ENCODE measurements around the gene HSPB7.
"Not testable (repeated sequence)": the region's sequence is repeated elsewhere in the genome, so short reads cannot be mapped to it uniquely, and the experiment has no call there.

Gene HSPB7

DNA sequence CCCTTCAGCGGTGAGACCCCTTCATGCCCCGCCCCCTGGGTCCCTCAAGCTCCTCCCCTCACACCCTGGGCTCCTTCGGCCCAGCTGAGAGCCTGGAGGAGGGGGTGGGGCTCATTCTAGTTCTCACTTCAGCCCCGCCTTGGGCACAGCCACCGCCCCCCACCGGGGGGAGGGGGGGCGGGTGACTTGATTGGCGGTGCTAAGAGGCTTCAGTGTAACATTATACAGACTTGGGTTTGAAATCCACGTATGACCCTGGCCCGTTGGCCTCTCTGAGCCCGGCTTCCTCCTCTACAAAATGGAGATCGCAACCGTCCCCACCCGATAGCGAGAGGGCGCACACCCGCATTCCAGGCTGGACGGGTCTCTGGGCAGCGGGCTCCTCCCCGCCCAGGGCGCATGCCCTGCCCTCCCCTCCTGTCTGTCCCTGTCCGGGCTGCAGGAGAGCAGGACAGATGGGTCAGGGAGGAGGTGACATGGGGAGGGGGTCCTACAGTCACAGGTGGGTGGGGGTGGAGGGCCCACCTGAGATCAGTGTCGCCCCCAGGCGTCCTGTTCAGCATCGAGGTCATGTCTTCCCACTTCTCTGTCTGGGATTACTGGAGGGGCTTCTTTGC lies 30.8 kb upstream of the HSPB7 start:
- peak; percentile 69 for DNase-seq

DNA sequence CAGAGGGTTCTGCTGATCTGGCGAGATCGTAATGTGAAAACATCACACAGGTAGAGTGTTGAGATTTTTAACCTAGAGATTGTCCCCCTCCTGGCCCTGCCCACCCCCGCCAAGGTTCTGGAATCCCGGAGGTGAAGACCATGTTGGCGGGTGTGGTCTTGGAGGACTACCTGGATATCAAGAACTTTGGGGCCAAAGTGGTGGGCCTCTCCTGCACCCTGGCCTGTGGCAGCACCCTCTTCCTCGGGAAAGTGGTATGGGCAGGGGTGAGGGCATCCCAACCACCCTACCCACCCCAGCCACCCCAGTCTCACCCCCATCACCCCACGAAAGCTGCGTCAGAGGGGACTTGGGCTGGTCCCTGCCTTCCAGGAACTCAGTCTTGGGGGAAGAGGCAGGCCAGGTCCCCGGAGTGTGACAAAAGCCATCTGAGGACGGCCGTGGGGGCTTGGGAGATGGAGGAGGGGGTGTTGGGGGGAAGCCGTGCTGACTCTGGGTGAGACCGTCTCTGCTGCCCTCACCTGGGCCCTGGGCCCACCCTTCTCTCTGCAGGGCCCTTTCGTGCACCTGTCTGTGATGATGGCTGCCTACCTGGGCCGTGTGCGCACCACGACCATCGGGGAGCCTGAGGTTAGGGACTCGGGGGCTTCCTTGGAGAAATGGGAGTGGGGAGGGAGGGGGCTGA lies 30.1 kb upstream of the HSPB7 start:
- no peak for DNase-seq

DNA sequence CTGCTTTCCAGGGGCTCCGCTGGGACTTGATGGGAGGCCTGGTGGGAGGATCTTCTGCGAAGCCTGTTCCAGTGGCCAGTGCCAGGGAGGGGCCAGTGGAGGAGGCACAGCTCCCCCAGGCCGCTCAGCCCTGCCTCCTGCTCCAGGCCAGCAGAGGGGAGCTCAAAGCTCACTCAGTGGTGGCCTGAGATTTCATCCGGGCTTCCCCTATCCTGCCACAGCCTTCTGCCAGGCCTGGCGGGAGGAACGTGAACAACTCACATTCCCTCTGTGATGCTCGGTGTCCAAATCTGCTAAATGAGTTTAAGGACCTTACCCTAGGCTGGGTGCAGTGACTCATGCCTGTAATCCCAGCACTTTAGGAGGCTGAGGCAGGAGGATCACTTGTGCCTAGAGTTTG lies 29.0 kb upstream of the HSPB7 start:
- no peak for DNase-seq

DNA sequence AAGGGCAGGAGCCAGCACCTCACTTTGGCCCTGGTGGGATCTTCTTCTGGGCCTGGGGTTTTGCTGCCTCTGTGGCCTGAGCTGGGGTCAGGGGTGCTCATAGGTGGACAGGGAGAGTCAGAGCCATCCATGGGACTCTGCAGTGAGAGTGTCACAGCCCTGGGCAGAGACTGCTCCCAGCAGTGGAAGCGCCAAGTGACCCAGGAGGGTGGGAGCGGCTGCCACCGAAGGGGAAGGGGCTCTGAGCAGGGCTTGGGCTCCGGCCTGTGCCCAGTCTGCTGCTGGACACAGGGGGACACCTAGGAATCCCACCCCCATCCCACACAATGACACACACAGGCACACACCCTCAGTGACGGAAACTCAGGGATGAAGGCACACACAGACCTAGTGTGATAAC lies 26.1 kb upstream of the HSPB7 start:
- no peak for DNase-seq

DNA sequence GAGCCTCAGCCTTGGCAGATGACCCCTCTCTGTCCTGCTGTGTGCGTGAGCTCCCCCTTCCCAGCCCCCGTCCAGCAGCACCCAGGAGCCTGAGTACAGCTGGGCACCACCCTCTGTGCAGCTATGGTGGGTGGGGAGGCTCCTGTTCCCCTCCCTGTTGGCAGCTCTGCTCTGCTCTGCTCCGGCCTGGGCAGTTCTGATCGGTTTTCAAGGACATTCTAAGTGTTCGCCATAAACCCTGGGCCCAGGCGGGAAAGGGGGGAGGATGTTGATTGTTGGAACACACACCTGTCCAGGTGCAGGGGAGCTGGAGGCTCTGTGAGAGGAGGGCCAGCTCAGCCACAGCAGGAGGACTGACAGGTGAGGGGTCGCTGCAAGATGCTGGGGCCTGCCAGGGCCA lies 25.7 kb upstream of the HSPB7 start, which contains the start of gene CLCNKB:
CLCNKB (plus strand) TSS at position 262 of the 400 bp plus-strand sequence. CDS start 711 bp downstream, outside the sequence.
- no peak for DNase-seq

DNA sequence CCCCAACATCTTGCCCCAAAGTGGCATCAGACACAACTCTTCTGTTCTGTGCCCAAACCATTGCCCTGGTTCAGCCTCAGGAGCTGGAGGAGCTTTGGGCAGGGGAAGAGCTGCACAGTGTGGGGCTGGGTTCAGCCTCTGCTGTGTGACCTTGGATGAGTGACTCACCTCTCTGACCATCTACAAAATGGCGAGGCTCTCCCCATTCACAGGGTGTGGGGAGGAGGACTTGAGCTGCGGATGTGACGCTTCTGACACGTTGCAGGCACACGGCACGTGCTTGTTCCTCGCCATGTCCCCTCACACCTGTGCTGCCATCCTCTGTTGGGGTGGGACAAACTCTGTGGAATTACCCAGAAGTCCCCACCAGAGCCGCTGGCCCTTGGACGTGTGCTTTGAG lies 24.8 kb upstream of the HSPB7 start:
- not testable (repeated sequence) for DNase-seq

DNA sequence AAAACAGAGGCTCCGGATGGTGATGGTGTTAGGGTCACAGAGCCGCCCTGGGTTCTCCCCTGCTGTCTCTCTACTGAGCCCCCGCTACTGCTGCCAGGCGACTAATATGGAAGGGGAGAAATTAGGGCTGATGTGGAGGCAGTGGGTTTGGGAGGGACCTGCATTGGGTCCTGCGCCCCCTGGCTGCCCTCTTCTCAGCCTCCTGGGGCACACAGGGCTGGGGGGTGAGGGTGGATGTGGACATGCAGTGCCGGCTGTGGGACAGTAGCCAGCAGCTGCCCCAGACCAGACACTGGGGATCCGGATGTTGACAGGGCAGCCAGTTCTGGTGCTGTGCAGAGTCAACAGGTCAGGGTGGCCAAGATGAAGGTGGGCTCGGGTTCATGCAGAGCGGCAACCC lies 24.3 kb upstream of the HSPB7 start:
- no peak for DNase-seq

DNA sequence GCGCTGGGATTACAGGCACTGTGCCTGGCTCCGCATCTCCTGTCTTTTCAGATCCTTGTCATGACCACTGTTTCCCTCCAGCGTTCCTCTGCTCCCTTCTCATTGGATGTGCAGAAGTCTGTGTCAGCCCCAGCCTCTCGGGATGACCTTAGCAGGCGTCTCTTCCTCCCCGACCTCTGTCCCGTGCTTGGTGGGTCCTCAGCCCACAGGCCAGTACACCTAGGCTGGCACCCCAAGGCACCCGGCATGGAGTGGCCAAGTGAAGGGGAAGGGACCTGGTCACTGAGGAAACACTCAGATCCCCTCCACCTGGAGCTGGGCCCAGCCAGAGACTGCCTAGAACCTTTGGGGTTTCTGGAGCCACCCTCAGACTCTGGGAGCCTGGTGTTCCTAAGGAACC lies 23.4 kb upstream of the HSPB7 start:
- DNase-seq: no peak

DNA sequence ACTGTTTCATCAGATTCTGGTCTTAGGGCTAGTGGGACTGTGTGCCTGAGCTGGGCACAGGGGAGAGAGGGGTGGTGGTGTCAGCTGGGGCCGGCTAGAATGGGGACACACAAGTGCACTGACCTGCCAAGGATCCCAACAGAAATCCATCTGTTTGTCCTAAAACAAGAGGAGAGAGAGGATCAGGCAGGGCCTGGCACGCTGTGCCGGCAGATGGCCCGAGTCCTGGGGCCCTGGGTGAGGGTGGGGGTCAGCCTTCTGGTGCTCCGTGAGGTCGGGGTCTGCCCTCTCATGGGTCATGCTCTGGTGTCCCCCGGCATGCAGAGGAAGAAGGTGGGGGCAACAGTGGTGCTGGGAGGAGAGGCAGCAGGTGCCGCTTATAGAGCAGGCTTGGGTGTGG lies 22.0 kb upstream of the HSPB7 start:
- DNase-seq: not testable (repeated sequence)

DNA sequence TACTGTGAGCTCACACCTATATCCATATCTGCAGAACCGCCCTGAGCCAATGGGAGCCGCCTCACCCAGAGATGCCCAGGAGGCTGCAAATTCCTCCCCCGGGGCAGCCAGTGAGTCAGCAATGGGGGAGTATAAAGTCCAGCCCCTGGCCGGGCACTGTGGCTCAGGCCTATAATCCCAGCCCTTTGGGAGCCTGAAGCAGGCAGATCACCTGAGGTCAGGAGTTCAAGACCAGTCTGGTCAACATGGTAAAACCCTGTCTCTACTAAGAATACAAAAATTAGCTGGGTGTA lies 20.7 kb upstream of the HSPB7 start:
- DNase-seq: no peak

DNA sequence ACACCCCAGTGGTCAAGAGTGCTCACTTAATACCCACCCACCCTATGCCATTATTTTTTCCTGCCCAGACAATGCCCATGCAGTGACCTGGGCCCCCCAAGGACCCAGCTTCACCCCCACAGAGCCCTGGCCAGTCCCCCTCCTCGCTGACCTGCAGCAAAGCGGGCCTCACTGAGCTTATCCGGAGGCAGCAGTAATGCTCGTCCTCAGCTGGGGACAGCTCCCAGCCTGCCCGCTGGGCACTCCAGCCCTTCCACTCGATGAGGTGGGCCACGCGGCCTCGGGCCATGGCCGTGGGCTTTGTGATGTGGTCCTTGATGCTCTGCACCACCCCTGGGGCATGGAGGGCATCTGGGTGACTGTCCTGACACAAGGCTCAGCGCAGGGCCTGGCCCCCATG lies 18.6 kb upstream of the HSPB7 start:
- DNase-seq: not testable (repeated sequence)

DNA sequence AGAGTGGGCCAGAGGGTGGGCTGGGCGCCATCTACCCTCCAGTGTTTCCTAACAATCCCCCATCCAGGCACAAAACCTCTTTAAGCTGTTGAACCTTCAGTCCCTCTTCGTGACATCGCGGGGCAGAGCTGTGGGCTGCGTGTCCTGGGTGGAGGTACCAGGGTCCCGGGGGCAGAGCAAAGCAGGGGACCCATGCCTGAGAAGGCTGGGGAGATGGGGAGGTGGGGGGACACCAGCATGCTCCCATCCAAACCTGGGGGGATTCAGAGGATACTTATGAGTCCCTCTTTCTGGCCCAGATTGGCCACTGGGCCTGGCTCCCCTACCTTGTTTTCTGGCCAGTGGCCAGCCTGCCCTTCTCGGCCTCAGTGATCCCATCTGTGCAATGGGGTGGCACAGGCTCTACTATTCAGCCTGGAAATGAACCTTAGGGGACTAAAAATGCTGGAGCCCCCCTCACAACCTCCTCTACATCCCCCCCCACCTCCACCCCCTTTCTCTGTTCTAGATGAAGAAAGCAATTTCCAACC lies 15.3 kb upstream of the HSPB7 start:
- DNase-seq: not testable (repeated sequence)

DNA sequence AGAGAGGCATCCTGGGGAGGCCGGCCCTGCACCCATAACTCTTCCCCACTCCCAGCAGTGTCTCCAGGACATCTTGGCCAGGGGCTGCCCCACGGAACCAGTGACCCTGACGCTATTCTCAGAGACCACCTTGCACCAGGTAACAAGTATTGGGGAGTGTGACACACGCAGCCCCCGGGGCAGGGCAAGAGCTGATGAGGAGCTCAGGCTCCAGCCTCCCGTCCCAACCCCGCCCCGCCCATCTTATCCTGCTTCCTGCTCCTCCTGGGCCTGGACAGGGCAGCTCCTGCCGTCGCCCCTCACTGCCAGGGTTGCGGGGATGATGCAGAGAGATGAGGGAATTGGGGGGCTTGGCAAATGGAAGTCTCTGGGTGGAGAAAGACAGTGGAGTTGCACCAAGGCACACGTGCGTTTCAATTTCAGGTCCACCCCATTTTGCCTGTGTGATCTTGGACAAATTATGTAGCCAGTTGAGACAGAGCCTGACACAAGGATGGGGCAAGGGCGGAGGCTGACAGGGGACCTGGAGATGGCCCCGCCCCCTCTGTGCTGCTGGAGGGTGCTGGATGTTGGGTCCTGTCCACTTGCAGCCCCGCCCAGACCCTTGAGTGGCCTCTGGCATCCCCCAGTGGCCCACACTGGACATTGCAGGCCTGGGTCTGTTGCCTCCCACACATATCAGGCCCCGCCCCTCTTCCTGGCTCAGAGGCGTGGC lies 14.7 kb upstream of the HSPB7 start:
- peak; percentile 43 for DNase-seq

DNA sequence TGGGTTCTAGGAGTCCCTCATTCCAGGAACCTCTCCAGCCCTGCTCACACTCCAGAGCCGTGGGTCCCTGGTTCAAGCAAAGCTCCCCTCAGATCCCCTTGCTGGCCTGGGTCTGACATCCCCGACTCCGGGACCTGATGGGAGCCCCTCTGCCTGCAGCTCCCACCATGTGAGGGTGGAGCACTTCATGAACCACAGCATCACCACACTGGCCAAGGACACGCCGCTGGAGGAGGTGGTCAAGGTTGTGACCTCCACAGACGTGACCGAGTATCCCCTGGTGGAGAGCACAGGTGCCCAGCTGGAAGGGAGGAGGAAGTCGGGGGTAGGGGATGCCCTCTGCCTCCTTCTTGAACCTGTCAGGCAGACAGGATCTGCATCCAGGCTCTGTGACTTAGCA lies 13.7 kb upstream of the HSPB7 start:
- DNase-seq: no peak

DNA sequence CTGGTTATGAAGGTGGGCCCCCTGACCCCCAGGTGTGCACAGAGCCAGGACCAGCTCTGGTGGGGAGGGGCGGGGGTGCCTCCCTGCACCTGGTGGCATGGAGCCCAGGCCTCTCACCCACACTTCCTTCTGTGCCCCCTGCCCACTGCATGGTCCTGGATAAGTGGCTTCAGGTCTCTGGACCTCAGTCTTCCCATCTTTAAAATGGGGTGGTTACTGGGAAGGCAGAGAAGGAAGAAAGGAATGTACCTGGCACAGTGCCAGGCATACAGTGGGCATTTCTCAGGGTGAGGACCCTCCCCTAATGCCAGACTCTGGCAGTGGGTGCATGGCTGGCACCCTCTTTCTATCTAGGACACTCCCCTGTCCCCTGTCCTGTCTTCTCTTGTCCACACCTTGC lies 11.4 kb upstream of the HSPB7 start:
- DNase-seq: no peak

DNA sequence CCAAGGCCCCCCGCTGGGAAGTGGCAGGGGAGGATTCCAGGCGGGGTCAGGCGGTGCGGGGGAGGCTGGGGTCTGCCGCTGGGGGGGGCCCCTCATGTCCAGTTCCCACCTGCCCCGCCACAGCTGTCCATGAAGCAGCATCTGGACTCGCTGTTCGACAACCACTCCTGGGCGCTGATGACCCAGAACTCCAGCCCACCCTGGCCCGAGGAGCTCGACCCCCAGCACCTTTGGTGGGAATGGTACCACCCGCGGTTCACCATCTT lies 11.1 kb upstream of the HSPB7 start:
- not testable (repeated sequence) for DNase-seq

DNA sequence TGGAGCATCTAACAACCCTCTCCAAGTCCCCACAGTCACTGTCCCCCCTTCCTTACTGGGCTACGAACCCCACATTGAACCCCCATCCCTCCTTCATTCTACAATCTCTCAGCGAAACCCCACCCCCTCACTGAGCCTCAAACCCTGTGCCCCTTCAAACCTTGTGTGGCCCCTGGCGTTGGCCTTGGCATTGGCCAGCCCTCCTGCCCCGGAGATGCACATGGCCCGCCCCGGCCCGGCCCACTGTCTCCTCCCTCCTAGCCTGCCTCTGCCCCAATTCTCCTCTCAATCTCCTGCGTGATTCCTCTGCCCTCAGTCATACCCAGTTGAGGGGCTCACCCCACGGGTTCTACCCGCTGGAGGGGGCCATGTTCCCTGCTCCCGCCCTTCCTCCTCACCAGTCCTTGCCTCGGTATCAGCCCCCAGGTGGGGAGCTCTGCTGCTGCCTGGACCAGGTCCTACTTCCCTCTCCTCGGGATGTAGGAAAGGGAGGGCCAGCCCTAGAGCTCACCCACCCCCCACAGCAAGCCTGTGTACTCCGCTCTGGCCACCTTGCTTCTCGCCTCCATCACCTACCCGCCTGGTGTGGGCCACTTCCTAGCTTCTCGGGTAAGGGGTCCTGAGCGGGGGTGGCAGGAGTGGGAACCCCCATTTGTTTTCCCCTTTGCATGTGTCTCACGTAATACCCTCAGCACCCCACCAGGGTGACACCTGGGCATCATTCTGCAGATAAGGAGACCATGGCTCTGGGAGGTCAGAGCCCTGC lies 10.6 kb upstream of the HSPB7 start:
- DNase-seq: no peak

DNA sequence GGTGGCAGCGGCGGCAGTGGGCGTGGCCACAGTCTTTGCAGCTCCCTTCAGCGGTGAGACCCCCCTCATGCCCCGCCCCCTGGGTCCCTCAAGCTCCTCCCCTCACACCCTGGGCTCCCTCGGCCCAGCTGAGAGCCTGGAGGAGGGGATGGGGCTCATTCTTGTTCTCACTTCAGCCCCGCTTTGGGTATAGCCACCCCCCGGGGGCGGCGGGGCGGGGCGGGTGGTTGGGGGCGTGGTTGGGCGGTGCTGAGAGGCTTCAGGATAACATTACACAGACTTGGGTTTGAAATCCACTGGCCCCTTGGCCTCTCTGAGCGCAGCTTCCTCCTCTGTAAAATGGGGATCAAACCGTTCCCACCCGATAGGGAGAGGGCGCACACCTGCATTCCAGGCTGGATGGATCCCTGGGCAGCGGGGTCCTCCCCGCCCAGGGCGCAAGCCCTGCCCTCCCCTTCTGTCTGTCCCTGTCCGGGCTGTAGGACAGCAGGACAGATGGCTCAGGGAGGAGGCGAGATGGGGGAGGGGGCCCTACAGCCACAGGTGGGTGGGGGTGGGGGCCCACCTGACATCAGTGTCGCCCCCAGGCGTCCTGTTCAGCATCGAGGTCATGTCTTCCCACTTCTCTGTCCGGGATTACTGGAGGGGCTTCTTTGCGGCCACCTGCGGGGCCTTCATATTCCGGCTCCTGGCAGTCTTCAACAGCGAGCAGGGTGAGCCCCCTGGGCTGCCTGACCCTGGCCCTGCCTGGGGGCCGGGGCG lies 9.1 kb upstream of the HSPB7 start:
- peak; percentile 63 for DNase-seq

DNA sequence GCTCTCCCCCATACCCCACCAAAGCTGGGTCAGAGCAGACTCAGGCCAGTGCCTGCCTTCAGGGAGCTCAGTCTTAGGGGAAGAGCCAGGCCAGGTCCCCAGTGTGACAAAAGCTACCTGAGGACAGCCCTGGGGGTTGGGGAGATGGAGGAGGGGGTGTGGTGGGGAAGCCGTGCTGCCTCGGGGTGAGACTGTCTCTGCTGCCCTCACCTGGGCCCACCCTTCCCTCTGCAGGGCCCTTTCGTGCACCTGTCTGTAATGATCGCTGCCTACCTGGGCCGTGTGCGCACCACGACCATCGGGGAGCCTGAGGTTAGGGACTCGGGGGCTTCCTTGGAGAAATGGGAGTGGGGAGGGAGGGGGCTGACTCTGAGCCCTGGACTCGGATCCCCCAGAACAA lies 8.5 kb upstream of the HSPB7 start:
- not testable (repeated sequence) for DNase-seq

DNA sequence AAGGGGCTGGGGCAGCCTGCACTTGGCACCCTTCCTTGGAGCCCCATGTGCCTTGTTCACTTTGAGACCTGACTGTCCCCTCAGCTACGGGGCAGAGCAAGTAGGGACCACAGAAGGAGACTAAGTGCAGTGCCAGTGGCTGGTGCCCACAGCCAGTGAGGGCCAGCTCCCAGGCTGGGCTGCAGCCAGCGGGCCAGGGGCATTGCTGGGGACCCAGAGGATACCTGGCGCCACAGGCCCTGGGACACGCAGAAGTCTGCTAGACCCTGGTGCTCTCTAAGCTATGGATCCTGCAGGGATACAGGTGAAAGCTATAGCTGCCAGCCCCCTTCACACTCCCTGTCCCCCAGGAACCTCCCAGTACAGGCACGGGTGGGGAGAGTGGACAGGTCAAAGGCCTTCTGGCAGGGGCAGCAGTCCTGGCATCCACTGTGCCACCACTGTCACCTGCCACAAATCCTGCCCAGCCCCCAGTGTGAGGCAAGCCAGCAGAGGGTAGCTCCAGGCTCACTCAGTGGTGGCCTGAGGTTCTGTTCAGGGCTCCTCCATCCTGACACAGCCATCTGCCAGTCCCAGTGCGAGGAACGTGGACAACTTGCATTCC lies 5.3 kb upstream of the HSPB7 start:
- DNase-seq: no peak

DNA sequence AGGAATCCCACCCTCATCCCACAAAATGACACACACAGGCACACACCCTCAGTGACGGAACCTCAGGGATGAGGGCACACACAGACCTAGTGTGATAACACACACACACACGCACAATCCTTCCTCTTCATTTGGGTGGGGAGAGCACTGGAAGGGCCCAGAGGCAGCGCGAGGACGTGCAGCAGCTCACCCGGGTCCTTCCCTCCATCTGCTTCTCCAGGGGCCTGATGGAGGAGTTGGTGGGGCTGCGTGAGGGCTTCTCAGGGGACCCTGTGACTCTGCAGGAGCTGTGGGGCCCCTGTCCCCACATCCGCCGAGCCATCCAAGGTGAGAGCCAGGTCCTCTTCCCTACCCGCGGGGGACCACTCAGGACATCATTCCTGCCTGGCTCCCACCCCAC lies 4.5 kb upstream of the HSPB7 start:
- DNase-seq: no peak

DNA sequence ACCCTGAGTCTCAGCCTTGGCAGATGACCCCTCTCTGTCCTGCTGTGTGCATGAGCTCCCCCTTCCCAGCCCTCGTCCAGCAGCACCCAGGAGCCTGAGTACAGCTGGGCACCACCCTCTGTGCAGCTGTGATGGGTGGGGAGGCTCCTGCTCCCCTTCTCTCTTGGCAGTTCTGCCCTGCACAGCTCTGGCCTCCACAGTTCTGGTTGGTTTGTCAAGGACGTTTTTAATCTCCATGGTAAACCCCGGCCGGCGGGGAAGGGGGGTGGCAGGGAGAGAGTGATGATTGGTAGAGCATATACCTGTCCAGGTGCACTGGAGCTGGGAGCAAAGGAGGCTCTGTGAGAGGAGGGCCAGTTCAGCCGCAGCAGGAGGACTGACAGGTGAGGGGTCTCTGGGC lies 3.8 kb upstream of the HSPB7 start, which contains the start of gene CLCNKA:
CLCNKA (plus strand) TSS at position 356 of the 400 bp plus-strand sequence. CDS start 584 bp downstream, outside the sequence.
- DNase-seq: no peak
